ENCODE measurements around the gene PRX.

GRCh38 chr19:40366697-40367561, 46.2 kb downstream of the PRX start:
- no peak for TF ChIP-seq GATA3 (IDR thresholded peaks at IDR 0.05; ENCODE audit: low read depth, low read length)
- TF ChIP-seq GATA2 (IDR thresholded peaks at IDR 0.05; ENCODE audit: low read depth, low read length) = no peak
